ENCODE results near the gene RNF8. TPM values are rescaled to one million over a fixed set of nuclear protein-coding genes. Genes with fewer than 3 reads are reported as not detected.
A peak's percentile ranks its signal among the peaks of the same experiment; 100 is the strongest.

RNF8 gene
- total RNA-seq, 1 donor from 2014 or later, result 22.4 TPM

GRCh38 chr6:37366910-37367309 lies 13.1 kb downstream of the RNF8 start:
- no peak overlapping the region for H3K4me3 ChIP-seq (ENCODE audit: insufficient read depth, low read depth, low read length)
- no peak overlapping the region for H3K4me2 ChIP-seq (ENCODE audit: low read length)
- FAIRE-seq (no peak), DNase-seq (ENCODE audit: low read depth) (no peak)
- peaks cover 11% of the 10 kb centered on the region for H3K36me3 ChIP-seq (ENCODE audit: insufficient read depth, low read length)
- H3K27ac ChIP-seq (ENCODE audit: low read depth, low read length), result no peak overlapping the region
- H3K27me3 ChIP-seq (ENCODE audit: insufficient read depth, low read length), result no peaks in the 10 kb centered on the region
- Mint-ChIP-seq H3K4me1 (ENCODE audit: low read depth, unreplicated experiment) (peaks cover 22% of the 10 kb centered on the region), H3K36me3 (ENCODE audit: low read depth, unreplicated experiment) (peaks cover 15% of the 10 kb centered on the region), H3K27me3 (ENCODE audit: low read depth, unreplicated experiment) (no peaks in the 10 kb centered on the region), H3K27ac (ENCODE audit: unreplicated experiment) (no peak overlapping the region), H3K9me3 (ENCODE audit: unreplicated experiment) (peaks cover 2% of the 10 kb centered on the region), H3K4me3 (ENCODE audit: unreplicated experiment) (no peak overlapping the region)
- TF ChIP-seq, protein P1, sequence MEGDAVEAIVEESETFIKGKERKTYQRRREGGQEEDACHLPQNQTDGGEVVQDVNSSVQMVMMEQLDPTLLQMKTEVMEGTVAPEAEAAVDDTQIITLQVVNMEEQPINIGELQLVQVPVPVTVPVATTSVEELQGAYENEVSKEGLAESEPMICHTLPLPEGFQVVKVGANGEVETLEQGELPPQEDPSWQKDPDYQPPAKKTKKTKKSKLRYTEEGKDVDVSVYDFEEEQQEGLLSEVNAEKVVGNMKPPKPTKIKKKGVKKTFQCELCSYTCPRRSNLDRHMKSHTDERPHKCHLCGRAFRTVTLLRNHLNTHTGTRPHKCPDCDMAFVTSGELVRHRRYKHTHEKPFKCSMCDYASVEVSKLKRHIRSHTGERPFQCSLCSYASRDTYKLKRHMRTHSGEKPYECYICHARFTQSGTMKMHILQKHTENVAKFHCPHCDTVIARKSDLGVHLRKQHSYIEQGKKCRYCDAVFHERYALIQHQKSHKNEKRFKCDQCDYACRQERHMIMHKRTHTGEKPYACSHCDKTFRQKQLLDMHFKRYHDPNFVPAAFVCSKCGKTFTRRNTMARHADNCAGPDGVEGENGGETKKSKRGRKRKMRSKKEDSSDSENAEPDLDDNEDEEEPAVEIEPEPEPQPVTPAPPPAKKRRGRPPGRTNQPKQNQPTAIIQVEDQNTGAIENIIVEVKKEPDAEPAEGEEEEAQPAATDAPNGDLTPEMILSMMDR (IDR thresholded peaks at IDR 0.05; ENCODE audit: insufficient read depth, low read depth, low read length), result no peak
- no peak for TF ChIP-seq EZH2 (IDR thresholded peaks at IDR 0.05; ENCODE audit: insufficient read depth, low read length)
- no peaks in the 10 kb centered on the region for H3K9me3 ChIP-seq (ENCODE audit: insufficient read depth, low read depth, low read length)
- H3K9ac ChIP-seq (ENCODE audit: low read length), result no peak overlapping the region
- peaks cover 40% of the 10 kb centered on the region for H4K20me1 ChIP-seq (ENCODE audit: insufficient read depth, low read length)
- no peak overlapping the region for H2AFZ ChIP-seq (ENCODE audit: low read depth, low read length)
- H3K4me1 ChIP-seq (ENCODE audit: insufficient read depth, low read length), result peaks cover 14% of the 10 kb centered on the region
- H3K79me2 ChIP-seq (ENCODE audit: insufficient read depth, low read length), result no peaks in the 10 kb centered on the region

GRCh38 chr6:37368961-37369320 lies 15.2 kb downstream of the RNF8 start:
- H3K4me1 Mint-ChIP-seq (ENCODE audit: low read depth, unreplicated experiment), result peaks cover 24% of the 10 kb centered on the region
- H3K27me3 Mint-ChIP-seq (ENCODE audit: low read depth, unreplicated experiment), result no peaks in the 10 kb centered on the region
- H3K4me1 ChIP-seq (ENCODE audit: insufficient read depth, low read length), result peaks cover 14% of the 10 kb centered on the region
- H3K4me3 ChIP-seq (ENCODE audit: insufficient read depth, low read depth, low read length), result no peak overlapping the region
- H3K27ac Mint-ChIP-seq (ENCODE audit: unreplicated experiment), result no peak overlapping the region
- peaks cover 5% of the 10 kb centered on the region for H3K36me3 ChIP-seq (ENCODE audit: insufficient read depth, low read length)
- TF ChIP-seq, protein P1 (IDR thresholded peaks at IDR 0.05; ENCODE audit: insufficient read depth, low read depth, low read length), result no peak
- no peak for TF ChIP-seq EZH2 (IDR thresholded peaks at IDR 0.05; ENCODE audit: insufficient read depth, low read length)
- no peaks in the 10 kb centered on the region for H3K27me3 ChIP-seq (ENCODE audit: insufficient read depth, low read length)
- no peak overlapping the region for H3K4me3 Mint-ChIP-seq (ENCODE audit: unreplicated experiment)
- peaks cover 35% of the 10 kb centered on the region for H4K20me1 ChIP-seq (ENCODE audit: insufficient read depth, low read length)
- H3K9me3 ChIP-seq (ENCODE audit: insufficient read depth, low read depth, low read length), result no peaks in the 10 kb centered on the region
- H3K9ac ChIP-seq (ENCODE audit: low read length), result no peak overlapping the region
- peaks cover 2% of the 10 kb centered on the region for H3K9me3 Mint-ChIP-seq (ENCODE audit: unreplicated experiment)
- no peaks in the 10 kb centered on the region for H3K79me2 ChIP-seq (ENCODE audit: insufficient read depth, low read length)
- H3K4me2 ChIP-seq (ENCODE audit: low read length), result peak overlapping the region; percentile 51
- H3K36me3 Mint-ChIP-seq (ENCODE audit: low read depth, unreplicated experiment), result peaks cover 15% of the 10 kb centered on the region
- FAIRE-seq (no peak), DNase-seq (ENCODE audit: low read depth) (no peak)
- no peak overlapping the region for H3K27ac ChIP-seq (ENCODE audit: low read depth, low read length)
- no peak overlapping the region for H2AFZ ChIP-seq (ENCODE audit: low read depth, low read length)

- no peak overlapping the region for H3K27ac Mint-ChIP-seq (ENCODE audit: unreplicated experiment)
- FAIRE-seq, result no peak
- peaks cover 10% of the 10 kb centered on the region for H3K36me3 ChIP-seq (ENCODE audit: insufficient read depth, low read length)
- H3K4me1 Mint-ChIP-seq (ENCODE audit: low read depth, unreplicated experiment), result peaks cover 24% of the 10 kb centered on the region
- DNase-seq (ENCODE audit: low read depth), result peak; percentile 38
- H3K27ac ChIP-seq (ENCODE audit: low read depth, low read length), result no peak overlapping the region
- H3K36me3 Mint-ChIP-seq (ENCODE audit: low read depth, unreplicated experiment), result peaks cover 18% of the 10 kb centered on the region
- H3K79me2 ChIP-seq (ENCODE audit: insufficient read depth, low read length), result no peaks in the 10 kb centered on the region
- no peak overlapping the region for H3K4me3 ChIP-seq (ENCODE audit: insufficient read depth, low read depth, low read length)
- H3K9me3 Mint-ChIP-seq (ENCODE audit: unreplicated experiment), result peaks cover 2% of the 10 kb centered on the region
- H4K20me1 ChIP-seq (ENCODE audit: insufficient read depth, low read length), result peaks cover 35% of the 10 kb centered on the region
- peak overlapping the region; percentile 43 for H3K4me3 Mint-ChIP-seq (ENCODE audit: unreplicated experiment)
- peak overlapping the region; percentile 51 for H3K4me2 ChIP-seq (ENCODE audit: low read length)
- no peaks in the 10 kb centered on the region for H3K27me3 ChIP-seq (ENCODE audit: insufficient read depth, low read length)
- no peak overlapping the region for H2AFZ ChIP-seq (ENCODE audit: low read depth, low read length)
- H3K9ac ChIP-seq (ENCODE audit: low read length), result no peak overlapping the region
- TF ChIP-seq, protein P1 (IDR thresholded peaks at IDR 0.05; ENCODE audit: insufficient read depth, low read depth, low read length), result no peak
- TF ChIP-seq EZH2 (IDR thresholded peaks at IDR 0.05; ENCODE audit: insufficient read depth, low read length), result no peak
- H3K27me3 Mint-ChIP-seq (ENCODE audit: low read depth, unreplicated experiment), result no peaks in the 10 kb centered on the region
- no peaks in the 10 kb centered on the region for H3K9me3 ChIP-seq (ENCODE audit: insufficient read depth, low read depth, low read length)
- peaks cover 14% of the 10 kb centered on the region for H3K4me1 ChIP-seq (ENCODE audit: insufficient read depth, low read length)
Measured at GRCh38 chr6:37369321-37370201, 15.8 kb downstream of the RNF8 start.
